ENCODE measurements around the gene SUOX. TPM values are rescaled to one million over a fixed set of nuclear protein-coding genes. Genes with fewer than 3 reads are reported as not detected.
"Not testable (repeated sequence)": the region's sequence is repeated elsewhere in the genome, so short reads cannot be mapped to it uniquely, and the experiment has no call there.

Gene SUOX
- total RNA-seq, 1 experiment from 2014 or later = 11.8 TPM

- Histone ChIP-seq H3K9me3 (replicated peaks) (no peaks in the 10 kb centered on the region), H3K4me1 (replicated peaks) (0 out of 2 replicates have a peak, but pooled peaks cover 4% of the 10 kb centered on the region), H3K36me3 (peaks cover 35% of the 10 kb centered on the region), H3K27ac (no peak overlapping the region), H3K27me3 (replicated peaks) (no peaks in the 10 kb centered on the region), H3K4me3 (no peak overlapping the region)
- DNase-seq (ENCODE audit: low read depth in 1 of 2, low spot score in 2 of 2) = no peak
Observed at GRCh38 chr12:55995366-55995765, 1.7 kb upstream of the SUOX start.

GRCh38 chr12:55996201-55996714, 818 bp upstream of the SUOX start:
- H3K27me3 ChIP-seq (replicated peaks) = no peaks in the 10 kb centered on the region
- DNase-seq (ENCODE audit: low read depth in 1 of 2, low spot score in 2 of 2) = peak; percentile 53 to 66
- H3K4me1 ChIP-seq (replicated peaks) = 0 out of 2 replicates have a peak, but pooled peaks cover 4% of the 10 kb centered on the region
- peaks cover 26% of the 10 kb centered on the region for H3K36me3 ChIP-seq
- H3K27ac ChIP-seq = no peak overlapping the region
- H3K9me3 ChIP-seq (replicated peaks) = no peaks in the 10 kb centered on the region
- peak overlapping the region; percentile 46 for H3K4me3 ChIP-seq

GRCh38 chr12:55997535-55997859, 421 bp downstream of the SUOX start:
- Histone ChIP-seq H3K27ac (no peak overlapping the region), H3K4me3 (peak overlapping the region; percentile 46), H3K27me3 (replicated peaks) (no peaks in the 10 kb centered on the region), H3K36me3 (peaks cover 16% of the 10 kb centered on the region), H3K4me1 (replicated peaks) (0 out of 2 replicates have a peak, but pooled peaks cover 4% of the 10 kb centered on the region), H3K9me3 (replicated peaks) (no peaks in the 10 kb centered on the region)
- DNase-seq (ENCODE audit: low read depth in 1 of 2, low spot score in 2 of 2) = no peak

- H3K4me3 ChIP-seq; H3K36me3 ChIP-seq; H3K27ac ChIP-seq; DNase-seq (ENCODE audit: low read depth in 1 of 2, low spot score in 2 of 2); H3K27me3 ChIP-seq (replicated peaks); H3K4me1 ChIP-seq (replicated peaks); H3K9me3 ChIP-seq (replicated peaks): not testable (repeated sequence)
Observed at GRCh38 chr12:55999522-55999921, 2.4 kb downstream of the SUOX start.

GRCh38 chr12:55999999-56000540, 3.0 kb downstream of the SUOX start:
- H3K27ac ChIP-seq; DNase-seq (ENCODE audit: low read depth in 1 of 2, low spot score in 2 of 2); H3K36me3 ChIP-seq: not testable (repeated sequence)

GRCh38 chr12:56001487-56002100, 4.5 kb downstream of the SUOX start:
- H3K27me3 ChIP-seq (replicated peaks) = no peaks in the 10 kb centered on the region
- no peak overlapping the region for H3K27ac ChIP-seq
- H3K4me1 ChIP-seq (replicated peaks) = no peaks in the 10 kb centered on the region
- no peaks in the 10 kb centered on the region for H3K9me3 ChIP-seq (replicated peaks)
- H3K36me3 ChIP-seq = peaks cover 10% of the 10 kb centered on the region
- no peak for DNase-seq (ENCODE audit: low read depth in 1 of 2, low spot score in 2 of 2)
- H3K4me3 ChIP-seq = no peak overlapping the region

More at GRCh38 chr12:55999999-56000540, 3.0 kb downstream of the SUOX start:
- H3K27me3 ChIP-seq (replicated peaks); H3K9me3 ChIP-seq (replicated peaks); H3K4me3 ChIP-seq; H3K4me1 ChIP-seq (replicated peaks): not testable (repeated sequence)

- H3K36me3 ChIP-seq; H3K9me3 ChIP-seq (replicated peaks); H3K27ac ChIP-seq; DNase-seq (ENCODE audit: low read depth in 1 of 2, low spot score in 2 of 2); H3K4me1 ChIP-seq (replicated peaks); H3K4me3 ChIP-seq; H3K27me3 ChIP-seq (replicated peaks): not testable (repeated sequence)
Observed at GRCh38 chr12:56003376-56003775, 6.3 kb downstream of the SUOX start.

GRCh38 chr12:56004211-56004610, 7.1 kb downstream of the SUOX start:
- DNase-seq (ENCODE audit: low read depth in 1 of 2, low spot score in 2 of 2) = no peak
- Histone ChIP-seq H3K9me3 (replicated peaks) (no peaks in the 10 kb centered on the region), H3K27me3 (replicated peaks) (no peaks in the 10 kb centered on the region), H3K27ac (no peak overlapping the region), H3K36me3 (peaks cover 10% of the 10 kb centered on the region), H3K4me3 (no peak overlapping the region), H3K4me1 (replicated peaks) (peaks cover 10% of the 10 kb centered on the region; the same call in 1 of the 2 replicates)

GRCh38 chr12:56007564-56008559, 10.8 kb downstream of the SUOX start:
- H3K36me3 ChIP-seq = peaks cover 7% of the 10 kb centered on the region; the same call in 1 of the 2 replicates
- peak overlapping the region; percentile 36; the same call in 1 of the 2 replicates for H3K27ac ChIP-seq
- H3K9me3 ChIP-seq (replicated peaks) = no peaks in the 10 kb centered on the region
- peak; percentile 23 to 50 for DNase-seq (ENCODE audit: low read depth in 1 of 2, low spot score in 2 of 2)
- no peaks in the 10 kb centered on the region for H3K27me3 ChIP-seq (replicated peaks)
- peaks cover 10% of the 10 kb centered on the region; the same call in 1 of the 2 replicates for H3K4me1 ChIP-seq (replicated peaks)
- H3K4me3 ChIP-seq = peak overlapping the region; percentile 41

- no peak overlapping the region for H3K4me3 ChIP-seq
- H3K36me3 ChIP-seq = no peaks in the 10 kb centered on the region
- H3K4me1 ChIP-seq (replicated peaks) = peaks cover 10% of the 10 kb centered on the region; the same call in 1 of the 2 replicates
- no peaks in the 10 kb centered on the region for H3K27me3 ChIP-seq (replicated peaks)
- H3K27ac ChIP-seq = no peak overlapping the region
- no peaks in the 10 kb centered on the region for H3K9me3 ChIP-seq (replicated peaks)
- no peak for DNase-seq (ENCODE audit: low read depth in 1 of 2, low spot score in 2 of 2)
Observed at GRCh38 chr12:56010111-56010570, 13.1 kb downstream of the SUOX start.

- H3K36me3 ChIP-seq = no peaks in the 10 kb centered on the region
Observed at GRCh38 chr12:56011509-56012090, 14.5 kb downstream of the SUOX start.

GRCh38 chr12:56013482-56013881, 16.4 kb downstream of the SUOX start:
- no peak for DNase-seq (ENCODE audit: low read depth in 1 of 2, low spot score in 2 of 2)
- Histone ChIP-seq H3K4me3 (no peak overlapping the region), H3K4me1 (replicated peaks) (no peaks in the 10 kb centered on the region), H3K27me3 (replicated peaks) (no peaks in the 10 kb centered on the region), H3K36me3 (peaks cover 5% of the 10 kb centered on the region; the same call in 1 of the 2 replicates), H3K9me3 (replicated peaks) (no peaks in the 10 kb centered on the region), H3K27ac (no peak overlapping the region)

More at GRCh38 chr12:56011509-56012090, 14.5 kb downstream of the SUOX start:
- H3K9me3 ChIP-seq (replicated peaks) = no peaks in the 10 kb centered on the region
- no peak for DNase-seq (ENCODE audit: low read depth in 1 of 2, low spot score in 2 of 2)
- no peak overlapping the region for H3K27ac ChIP-seq
- peaks cover 10% of the 10 kb centered on the region; the same call in 1 of the 2 replicates for H3K4me1 ChIP-seq (replicated peaks)
- H3K27me3 ChIP-seq (replicated peaks) = no peaks in the 10 kb centered on the region
- no peak overlapping the region for H3K4me3 ChIP-seq

GRCh38 chr12:56014205-56014604, 17.1 kb downstream of the SUOX start:
- Histone ChIP-seq H3K4me1 (replicated peaks) (no peaks in the 10 kb centered on the region), H3K27me3 (replicated peaks) (no peaks in the 10 kb centered on the region), H3K27ac (no peak overlapping the region), H3K4me3 (no peak overlapping the region), H3K9me3 (replicated peaks) (no peaks in the 10 kb centered on the region), H3K36me3 (peaks cover 5% of the 10 kb centered on the region; the same call in 1 of the 2 replicates)
- no peak for DNase-seq (ENCODE audit: low read depth in 1 of 2, low spot score in 2 of 2)
